Central memory CD4-positive, alpha-beta T cell (primary cell): Measurements from ENCODE around the gene INPP5A.

Experiments
- DNase-seq: peaks from one replicate; pipeline ENCODE4 v3.0.0; 2022

The INPP5A gene

GRCh38 chr10:132536241-132536876 lies 1.2 kb upstream of the INPP5A start:
- no peak for DNase-seq

- peak; percentile 100 for DNase-seq
Observed at GRCh38 chr10:132536877-132537683, 507 bp upstream of the INPP5A start.

- DNase-seq, result peak; percentile 12
Observed at GRCh38 chr10:132538031-132538789, 623 bp downstream of the INPP5A start.

GRCh38 chr10:132538790-132539421 lies 1.3 kb downstream of the INPP5A start:
- no peak for DNase-seq

- DNase-seq, result peak; percentile 41
Observed at GRCh38 chr10:132539431-132539839, 1.8 kb downstream of the INPP5A start.

- no peak for DNase-seq
Observed at GRCh38 chr10:132539894-132540293, 2.3 kb downstream of the INPP5A start.

GRCh38 chr10:132540456-132540855 lies 2.9 kb downstream of the INPP5A start:
- no peak for DNase-seq

- no peak for DNase-seq
Observed at GRCh38 chr10:132541129-132541528, 3.5 kb downstream of the INPP5A start.

GRCh38 chr10:132541601-132542011 lies 4.0 kb downstream of the INPP5A start:
- no peak for DNase-seq

GRCh38 chr10:132542086-132542775 lies 4.6 kb downstream of the INPP5A start:
- no peak for DNase-seq

- no peak for DNase-seq
Observed at GRCh38 chr10:132542819-132543218, 5.2 kb downstream of the INPP5A start.

- DNase-seq, result peak; percentile 25
Observed at GRCh38 chr10:132543916-132544743, 6.5 kb downstream of the INPP5A start.

- no peak for DNase-seq
Observed at GRCh38 chr10:132544744-132545658, 7.4 kb downstream of the INPP5A start.

GRCh38 chr10:132545659-132546367 lies 8.2 kb downstream of the INPP5A start:
- DNase-seq, result no peak

- no peak for DNase-seq
Observed at GRCh38 chr10:132546567-132547420, 9.2 kb downstream of the INPP5A start.

- no peak for DNase-seq
Observed at GRCh38 chr10:132547421-132547861, 9.9 kb downstream of the INPP5A start.

GRCh38 chr10:132548106-132548823 lies 10.7 kb downstream of the INPP5A start:
- DNase-seq, result no peak

GRCh38 chr10:132548869-132549268 lies 11.3 kb downstream of the INPP5A start:
- no peak for DNase-seq
